ENCODE results near the gene MAB21L3.

GRCh38 chr1:116122955-116123757 is 12.0 kb downstream of the MAB21L3 start:
- TF ChIP-seq CTCF (IDR thresholded peaks at IDR 0.05) (no peak), EZH2 (IDR thresholded peaks at IDR 0.05) (no peak)
